Common myeloid progenitor, CD34-positive (primary cell): ENCODE results near the gene SLC2A1.

Experiments
- CTCF ChIA-PET: fragments of 350-600 bp; sonication (Branson Sonifier 250); formaldehyde crosslinking; loops from one replicate; lab custom pipeline; 2021; ENCODE audit warnings: antibody characterized with exemption; lab: Charles Lee
- POLR2A ChIA-PET: fragments of 350-600 bp; sonication (Branson Sonifier 250); formaldehyde crosslinking; loops from one replicate; lab custom pipeline; 2021; ENCODE audit warnings: antibody characterized with exemption; lab: Charles Lee
- DNase-seq, 3 donors: peaks; one replicate each; pipeline versions ENCODE4 v3.0.0 to v3.0.0-alpha.2; 2013
- H3K27ac ChIP-seq, 2 experiments: 1 replicate in 1 of 2; 2 replicates in 1 of 2; pipeline ENCODE4 v1.7.0; 2013; ENCODE audit warnings: inconsistent platforms in 2 of 2, low read length in 2 of 2, mild to moderate bottlenecking in 2 of 2, low read depth in 1 of 2, moderate library complexity in 1 of 2; ENCODE audit not compliant: severe bottlenecking in 2 of 2, insufficient read depth in 1 of 2, poor library complexity in 1 of 2
- H3K27me3 ChIP-seq, 5 experiments: replicated peaks in 2 of 5; 1 replicate in 3 of 5; 2 replicates in 2 of 5; pipeline versions ENCODE4 v1.6.1 to v1.7.0; 2013; ENCODE audit warnings: low read length in 4 of 5, mild to moderate bottlenecking in 2 of 5, moderate library complexity in 2 of 5, inconsistent platforms in 1 of 5; ENCODE audit not compliant: insufficient read depth in 5 of 5, control insufficient read depth in 4 of 5
- H3K36me3 ChIP-seq, 4 experiments: 1 replicate in 2 of 4; 2 replicates in 2 of 4; pipeline versions ENCODE4 v1.6.1 to v1.7.0; 2013; ENCODE audit warnings: low read length in 3 of 4, control low read depth in 1 of 4, mild to moderate bottlenecking in 1 of 4; ENCODE audit not compliant: control insufficient read depth in 4 of 4, insufficient read depth in 4 of 4
- H3K4me1 ChIP-seq, 4 experiments: 1 replicate in 3 of 4; 2 replicates in 1 of 4; pipeline versions ENCODE4 v1.6.1 to v1.7.1; 2013; ENCODE audit warnings: low read length in 3 of 4, mild to moderate bottlenecking in 3 of 4, control low read depth in 1 of 4, inconsistent platforms in 1 of 4, moderate library complexity in 1 of 4; ENCODE audit not compliant: control insufficient read depth in 4 of 4, insufficient read depth in 4 of 4; ENCODE audit errors: control extremely low read depth in 1 of 4
- H3K4me3 ChIP-seq, 7 experiments: 1 replicate in 4 of 7; 2 replicates in 3 of 7; pipeline versions ENCODE4 v1.5.1 to v1.7.0; 2013; ENCODE audit warnings: mild to moderate bottlenecking in 7 of 7, low read length in 6 of 7, moderate library complexity in 6 of 7, inconsistent platforms in 2 of 7, low read depth in 2 of 7, control low read depth in 1 of 7; ENCODE audit not compliant: insufficient read depth in 4 of 7, control insufficient read depth in 1 of 7; ENCODE audit errors: extremely low read depth in 1 of 7
- H3K9me3 ChIP-seq, 5 experiments: 1 replicate in 4 of 5; 2 replicates in 1 of 5; pipeline versions ENCODE4 v1.6.1 to v1.7.1; 2013; ENCODE audit warnings: low read length in 4 of 5, mild to moderate bottlenecking in 2 of 5, inconsistent platforms in 1 of 5, low read depth in 1 of 5, moderate library complexity in 1 of 5; ENCODE audit not compliant: control insufficient read depth in 4 of 5, insufficient read depth in 2 of 5; ENCODE audit errors: control extremely low read depth in 1 of 5
- WGBS: methylation state at CpG from one replicate; pipeline ENCODE4 v1.1.5; 2013; ENCODE audit not compliant: insufficient coverage; 5-methylcytosine and 5-hydroxymethylcytosine counted together

The SLC2A1 gene

GRCh38 chr1:42926235-42926878, 32.3 kb downstream of the SLC2A1 start:
- no peaks in the 10 kb centered on the region for H3K27me3 ChIP-seq
- H3K36me3 ChIP-seq: peaks cover 0 to 57% (median 37%) of the 10 kb centered on the region in 4 experiments
- 95% methylated on average over 4 of the region's 5 CpGs for WGBS
- CTCF ChIA-PET: interaction anchor here (1.1 to 19.7 kb wide), 2 partner anchors 13 to 146 kb away, joined by 4 to 406 read pairs; no protein-coding TSS in a partner anchor
- POLR2A ChIA-PET: no interaction called here
- no peak overlapping the region for H3K27ac ChIP-seq
- no peaks in the 10 kb centered on the region for H3K9me3 ChIP-seq
- peaks cover 5 to 38% (median 30%) of the 10 kb centered on the region in 4 experiments for H3K4me1 ChIP-seq
- no peak overlapping the region for H3K4me3 ChIP-seq
- DNase-seq: no peak

DNA sequence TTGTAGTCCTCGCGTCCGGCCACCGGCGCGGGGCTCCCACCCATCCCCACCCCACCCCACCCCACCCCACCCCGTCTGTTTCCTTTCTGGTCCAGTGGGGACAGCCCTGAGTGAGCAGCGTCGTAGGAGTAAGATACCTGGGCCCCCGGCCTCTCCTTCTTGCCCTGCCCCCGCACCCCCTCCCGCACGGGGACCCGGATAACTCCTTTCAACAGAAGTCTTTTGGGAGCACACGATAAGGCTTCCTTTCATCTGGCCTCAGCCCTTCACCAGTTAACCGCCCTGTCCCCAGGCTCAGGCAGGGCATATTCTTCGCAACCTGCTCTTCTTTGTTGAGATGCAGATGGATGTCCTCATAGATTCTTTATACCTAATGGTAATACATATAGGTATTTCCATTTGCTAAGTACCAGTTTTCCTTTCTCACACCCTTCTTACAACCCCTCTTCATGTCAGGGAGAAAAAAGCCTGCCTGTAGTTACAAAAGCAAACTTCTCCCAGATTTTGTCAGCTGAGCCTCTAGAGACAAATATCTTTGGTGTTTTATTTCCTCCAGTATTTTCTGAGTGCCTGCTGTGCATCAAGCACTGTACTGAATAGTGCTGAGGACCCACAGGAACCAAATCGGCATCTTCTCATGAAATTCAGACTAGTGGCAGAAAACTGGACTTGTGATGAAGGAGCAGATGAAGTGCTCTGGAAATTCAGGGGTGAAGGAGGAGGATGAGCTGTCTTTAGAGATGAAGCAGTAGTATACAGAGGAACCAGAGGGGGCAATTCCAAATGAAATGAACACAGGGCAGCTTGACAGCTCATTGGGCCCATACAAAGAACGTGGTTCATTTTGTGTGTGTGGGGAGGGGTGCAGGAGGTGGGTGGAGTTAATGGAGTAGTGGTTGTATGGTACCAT, 33.6 kb downstream of the SLC2A1 start:
- no peaks in the 10 kb centered on the region for H3K9me3 ChIP-seq
- peak overlapping the region; percentile 35 to 92 (median 81) for H3K4me3 ChIP-seq
- CTCF ChIA-PET: interaction anchor here (1.0 to 19.7 kb wide), 5 partner anchors 11 to 147 kb away, joined by 3 to 406 read pairs (median 4); no protein-coding TSS in a partner anchor
- 14% methylated on average over 11 of the region's 19 CpGs for WGBS
- peaks cover 4 to 26% (median 17%) of the 10 kb centered on the region in 4 experiments for H3K4me1 ChIP-seq
- peak overlapping the region; percentile 46 to 85 for H3K27ac ChIP-seq
- DNase-seq: peak in 1 of 3 donors; percentile 59
- no peaks in the 10 kb centered on the region for H3K27me3 ChIP-seq
- POLR2A ChIA-PET: interaction anchor here (1.2 kb wide), 1 partner anchor 25 kb away, joined by 4 read pairs; no protein-coding TSS in a partner anchor
- H3K36me3 ChIP-seq: peaks cover 0 to 49% (median 33%) of the 10 kb centered on the region in 4 experiments

GRCh38 chr1:42924082-42924850, 34.4 kb downstream of the SLC2A1 start:
- ChIA-PET CTCF (interaction anchor here (1.1 to 19.7 kb wide), 4 partner anchors 32 to 148 kb away, joined by 3 to 406 read pairs (median 4); no protein-coding TSS in a partner anchor), POLR2A (interaction anchor here (1.2 kb wide), 1 partner anchor 26 kb away, joined by 4 read pairs; no protein-coding TSS in a partner anchor)
- WGBS: 0% methylated on average over 54 of the region's 62 CpGs
- Histone ChIP-seq H3K27me3 (no peaks in the 10 kb centered on the region), H3K36me3 (peaks cover 0 to 40% (median 27%) of the 10 kb centered on the region in 4 experiments), H3K9me3 (no peaks in the 10 kb centered on the region), H3K4me3 (peak overlapping the region; percentile 35 to 92 (median 81)), H3K27ac (peak overlapping the region; percentile 46 to 85), H3K4me1 (peaks cover 4 to 21% (median 14%) of the 10 kb centered on the region in 4 experiments)
- DNase-seq: peak; percentile 89 to 93 (median 91)

DNA sequence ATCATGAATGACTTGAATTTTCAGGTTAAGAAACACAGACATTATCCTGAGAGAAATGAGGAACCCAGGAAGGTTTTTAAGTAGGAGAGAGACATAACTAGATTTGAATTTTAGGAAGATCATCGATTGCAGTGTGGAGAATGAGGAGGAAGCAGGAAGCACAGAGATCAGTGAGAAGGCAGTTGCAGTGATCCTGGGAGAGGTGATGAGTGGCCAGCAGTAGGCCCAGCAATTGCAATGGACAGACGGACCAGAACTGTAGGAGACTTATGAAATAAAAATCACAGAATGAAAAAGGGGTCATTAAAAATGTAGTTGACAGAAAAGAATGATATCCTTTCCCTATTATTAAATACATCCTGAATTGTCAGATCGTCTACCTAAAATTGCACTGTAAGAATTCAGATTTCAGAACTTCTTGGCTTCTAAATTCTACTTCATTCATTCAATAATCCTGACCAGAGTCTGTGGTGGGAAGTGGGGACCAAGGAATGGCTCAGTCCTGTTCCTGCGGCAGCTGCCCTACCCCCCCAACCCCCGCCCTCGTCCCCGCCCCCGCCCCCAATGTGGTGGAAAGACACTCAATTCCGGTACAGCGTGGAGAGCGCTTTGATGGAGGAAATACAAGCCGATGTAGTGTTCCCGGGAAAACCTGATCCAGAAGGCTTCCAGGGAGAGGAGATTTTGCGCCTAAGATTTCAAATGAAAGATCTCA, 35.1 kb downstream of the SLC2A1 start:
- WGBS: 0% methylated on average over 4 of the region's 14 CpGs
- CTCF ChIA-PET: interaction anchor here (0.7 to 19.7 kb wide), 14 partner anchors 9 to 160 kb away, joined by 3 to 406 read pairs (median 4); no protein-coding TSS in a partner anchor
- POLR2A ChIA-PET: interaction anchor here (1.0 kb wide), 1 partner anchor 22 kb away, joined by 3 read pairs; no protein-coding TSS in a partner anchor
- Histone ChIP-seq H3K27ac (peak overlapping the region; percentile 46 to 85), H3K36me3 (peaks cover 0 to 33% (median 20%) of the 10 kb centered on the region in 4 experiments), H3K9me3 (no peaks in the 10 kb centered on the region), H3K4me1 (peaks cover 4 to 21% (median 14%) of the 10 kb centered on the region in 4 experiments), H3K27me3 (no peaks in the 10 kb centered on the region), H3K4me3 (peak overlapping the region in 6 of 7 experiments; percentile 64 to 92 (median 81))
- no peak for DNase-seq

GRCh38 chr1:42922687-42923366, 35.8 kb downstream of the SLC2A1 start:
- ChIA-PET CTCF (interaction anchor here (0.7 to 19.7 kb wide), 15 partner anchors 8 to 161 kb away, joined by 3 to 406 read pairs (median 3); no protein-coding TSS in a partner anchor), POLR2A (interaction anchor here (1.0 kb wide), 1 partner anchor 22 kb away, joined by 3 read pairs; no protein-coding TSS in a partner anchor)
- no peaks in the 10 kb centered on the region for H3K27me3 ChIP-seq
- 27% methylated on average over 4 of the region's 4 CpGs for WGBS
- DNase-seq: peak; percentile 82 to 87 (median 86)
- H3K4me3 ChIP-seq: peak overlapping the region in 1 of 7 experiments; percentile 57
- H3K4me1 ChIP-seq: peaks cover 4 to 21% (median 14%) of the 10 kb centered on the region in 4 experiments
- no peak overlapping the region for H3K27ac ChIP-seq
- peaks cover 0 to 26% (median 14%) of the 10 kb centered on the region in 4 experiments for H3K36me3 ChIP-seq
- H3K9me3 ChIP-seq: no peaks in the 10 kb centered on the region
